ENCODE measurements around the gene MOB1A.
A peak's percentile ranks its signal among the peaks of the same experiment; 100 is the strongest.
"Not testable (repeated sequence)": the region's sequence is repeated elsewhere in the genome, so short reads cannot be mapped to it uniquely, and the experiment has no call there.

Gene MOB1A

DNA sequence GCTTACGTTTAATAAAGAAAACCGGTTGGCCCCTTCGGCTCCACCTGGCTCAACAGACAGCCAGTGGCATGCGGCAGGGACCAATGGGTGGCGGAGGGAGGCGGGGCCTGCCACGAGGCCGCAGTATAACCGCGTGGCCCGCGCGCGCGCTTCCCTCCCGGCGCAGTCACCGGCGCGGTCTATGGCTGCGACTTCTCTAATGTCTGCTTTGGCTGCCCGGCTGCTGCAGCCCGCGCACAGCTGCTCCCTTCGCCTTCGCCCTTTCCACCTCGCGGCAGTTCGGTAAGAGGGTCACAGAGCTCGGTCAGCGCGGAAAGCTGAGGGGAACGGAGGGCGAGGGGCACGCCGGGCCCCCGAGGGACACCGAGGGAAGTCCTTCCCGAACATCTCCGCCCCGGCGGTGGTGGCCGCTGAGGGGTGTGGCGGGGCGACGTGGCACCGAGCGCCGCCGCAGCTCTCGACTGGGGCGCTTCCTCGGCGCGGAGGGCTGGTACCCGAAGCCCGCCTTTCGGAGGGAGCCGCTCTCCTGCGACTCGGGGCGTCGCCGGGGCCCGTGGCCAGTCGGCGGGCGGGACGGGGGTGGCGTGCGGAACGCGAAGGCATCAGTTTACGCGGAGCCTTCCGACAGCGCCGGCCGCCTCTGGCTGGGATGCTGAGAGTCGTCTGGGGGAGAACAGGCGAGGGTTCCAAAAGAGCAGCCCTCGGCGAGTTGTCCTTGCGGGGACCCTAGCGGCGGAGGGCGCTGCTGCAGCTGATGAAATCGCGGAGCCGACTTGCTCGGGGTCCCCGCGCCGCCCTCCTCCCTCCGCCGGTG is 20.0 kb upstream of the MOB1A start, which contains the start of gene MTHFD2:
Gene MTHFD2 (plus strand): TSS at position 155 of the 814 bp plus-strand sequence. CDS start 27 bp downstream, at position 182.
- DNase-seq (ENCODE audit: low read depth in 2 of 2): peak; percentile 88 to 90

DNA sequence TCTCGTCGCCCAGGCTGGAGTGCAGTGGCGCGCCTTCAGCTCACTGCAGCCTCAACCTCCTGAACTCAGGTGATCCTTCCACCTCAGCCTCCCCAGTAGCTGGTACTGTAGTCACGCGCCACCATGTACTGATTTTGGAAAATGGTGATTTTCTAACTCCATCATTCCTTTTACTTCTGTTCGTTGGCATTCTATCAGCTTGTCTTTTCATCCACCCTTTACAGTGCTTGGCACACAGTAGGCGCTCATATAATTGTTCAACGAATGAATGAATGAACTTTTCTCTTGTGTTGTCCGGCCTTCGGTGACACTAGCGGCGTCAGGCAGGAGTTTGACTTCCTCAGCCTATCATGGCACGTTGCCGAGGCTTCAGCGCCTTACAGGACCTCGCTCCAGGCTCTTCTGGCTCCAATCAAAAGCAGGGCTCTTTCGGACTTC is 19.4 kb upstream of the MOB1A start:
- no peak for DNase-seq (ENCODE audit: low read depth in 2 of 2)

DNA sequence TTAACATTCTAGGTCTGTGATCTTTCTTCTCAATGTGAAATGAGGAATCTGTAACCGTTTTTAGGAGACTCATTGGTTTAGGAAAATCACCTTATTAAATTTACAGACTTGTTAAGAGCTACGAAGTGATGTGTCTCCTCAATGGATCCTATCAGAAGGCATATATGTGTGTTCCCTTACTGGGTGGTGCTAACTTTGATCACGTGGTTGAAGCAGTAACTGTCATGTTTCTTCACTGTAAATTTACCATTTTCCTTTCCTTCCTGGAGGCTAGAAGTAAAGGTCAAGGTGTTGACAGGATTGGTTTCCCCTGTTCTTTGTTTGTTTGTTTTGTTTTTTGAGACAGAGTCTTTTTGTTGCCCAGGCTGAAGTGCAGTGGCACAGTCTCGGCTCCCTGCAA is 18.4 kb upstream of the MOB1A start:
- DNase-seq (ENCODE audit: low read depth in 2 of 2): no peak

DNA sequence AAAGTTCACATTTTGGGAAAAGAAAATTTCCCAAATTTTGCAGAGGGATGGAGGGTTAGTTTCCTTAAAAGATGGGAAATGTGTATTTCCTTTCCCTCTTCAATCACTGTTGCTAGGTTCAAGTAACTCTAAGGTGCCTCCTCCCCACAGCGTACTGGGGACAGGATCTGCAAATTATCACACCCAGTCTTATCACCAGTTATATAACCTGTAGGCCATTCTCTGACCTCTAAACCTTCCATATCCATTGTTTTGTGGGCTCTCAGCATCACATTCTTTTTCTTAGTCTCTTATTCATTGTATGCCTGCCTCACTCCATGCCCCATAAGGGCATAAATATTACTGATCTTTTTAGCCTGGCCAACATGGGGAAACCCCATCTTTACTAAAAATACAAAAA is 16.1 kb upstream of the MOB1A start:
- no peak for DNase-seq (ENCODE audit: low read depth in 2 of 2)

DNA sequence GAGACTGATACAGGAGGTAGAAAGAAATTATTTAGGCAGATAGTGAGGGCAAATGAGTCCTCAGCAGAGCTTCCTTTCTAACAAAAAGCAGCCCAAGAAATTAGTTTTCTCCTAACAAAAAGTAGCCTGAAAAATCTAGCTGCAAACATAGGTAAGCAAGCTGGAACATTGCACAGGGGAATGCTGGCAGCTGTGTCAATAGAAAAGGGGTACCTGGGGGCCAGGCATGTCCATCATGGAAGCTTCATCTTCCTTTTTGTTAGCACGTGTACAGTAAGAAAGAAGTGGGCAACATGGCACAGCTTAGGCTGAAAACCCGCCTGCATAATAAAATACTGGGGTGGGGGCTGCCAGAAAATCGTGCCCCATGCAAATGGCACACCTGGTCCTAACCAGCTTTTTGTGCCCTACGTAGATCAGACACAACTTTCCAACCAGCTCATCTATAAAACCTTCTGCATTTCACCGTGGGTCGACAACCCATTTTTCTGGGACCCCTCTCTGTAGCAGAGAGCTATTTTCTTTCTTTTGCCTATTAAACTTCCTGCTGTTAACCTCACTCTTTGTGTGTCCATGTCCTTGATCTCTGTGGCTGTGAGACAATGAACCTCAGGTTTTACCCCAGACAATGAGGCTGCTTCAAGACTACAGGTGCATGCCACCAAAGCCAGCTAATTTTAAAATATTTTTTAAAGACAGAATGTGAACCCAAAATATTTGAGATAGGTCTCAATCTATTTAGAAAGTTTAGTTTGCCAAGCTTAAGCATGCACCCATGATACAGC is 13.1 kb upstream of the MOB1A start:
- DNase-seq (ENCODE audit: low read depth in 2 of 2): no peak

DNA sequence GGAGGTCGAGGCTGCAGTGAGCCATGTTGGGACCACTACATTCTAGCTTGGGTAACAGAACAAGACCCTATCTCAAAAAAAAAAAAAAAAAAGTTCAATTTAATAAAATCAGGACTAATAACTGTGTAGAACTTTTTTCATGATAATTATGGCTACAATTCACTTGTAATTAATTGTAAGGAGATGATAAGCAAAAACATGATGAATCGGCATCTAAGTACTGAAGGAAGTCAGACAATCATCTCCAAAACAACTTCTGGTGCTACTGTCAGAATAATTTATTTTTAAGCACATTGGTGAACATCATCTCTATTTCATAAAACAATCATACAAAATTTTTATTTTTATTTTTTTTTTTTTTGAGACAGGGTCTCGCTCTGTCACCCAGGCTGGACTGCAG is 10.0 kb upstream of the MOB1A start:
- DNase-seq (ENCODE audit: low read depth in 2 of 2): no peak

DNA sequence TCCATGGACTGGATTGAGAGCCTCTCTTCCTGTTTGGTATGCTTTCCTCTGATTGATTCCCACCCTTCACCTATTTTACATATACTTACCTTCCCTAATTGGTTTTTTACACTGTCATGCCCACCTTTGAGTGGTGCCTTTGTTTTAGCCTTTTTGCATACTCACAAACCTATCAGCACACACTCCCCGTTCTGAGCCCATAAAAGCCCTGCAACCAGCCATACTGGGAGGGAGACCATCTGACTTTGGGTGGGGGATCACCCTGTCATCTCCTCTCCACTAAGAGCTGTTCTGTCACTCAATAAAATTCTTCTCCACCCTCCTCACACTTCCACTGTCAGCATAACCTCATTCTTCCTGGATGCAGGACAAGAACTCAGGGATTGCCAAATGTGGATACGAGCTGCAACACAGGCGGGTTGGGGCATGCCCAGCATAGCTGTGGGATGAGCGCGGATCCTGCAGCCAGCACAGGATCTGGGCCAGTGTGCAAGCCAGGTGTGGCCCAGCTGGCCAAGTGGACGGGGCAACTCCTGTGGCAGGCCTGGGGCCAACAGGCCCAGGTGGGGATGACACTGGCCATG is 9.4 kb upstream of the MOB1A start:
- no peak for DNase-seq (ENCODE audit: low read depth in 2 of 2)

DNA sequence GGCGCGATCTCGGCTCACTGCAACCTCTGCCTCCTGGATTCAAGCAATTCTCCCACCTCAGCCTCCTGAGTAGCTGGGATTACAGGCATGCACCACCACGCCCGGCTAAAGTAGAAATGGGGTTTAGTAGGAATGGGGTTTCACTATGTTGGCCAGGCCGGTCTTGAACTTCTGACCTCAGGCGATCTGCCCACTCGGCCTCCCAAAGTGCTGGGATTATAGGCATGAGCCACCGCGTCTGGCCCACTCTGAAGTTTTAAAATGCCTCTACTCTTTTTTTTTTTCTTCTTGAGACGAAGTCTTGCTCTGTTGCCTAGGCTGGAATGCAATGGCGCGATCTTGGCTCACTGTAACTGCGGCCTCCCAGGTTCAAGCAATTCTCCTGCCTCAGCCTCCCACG is 8.0 kb upstream of the MOB1A start:
- not testable (repeated sequence) for DNase-seq (ENCODE audit: low read depth in 2 of 2)

DNA sequence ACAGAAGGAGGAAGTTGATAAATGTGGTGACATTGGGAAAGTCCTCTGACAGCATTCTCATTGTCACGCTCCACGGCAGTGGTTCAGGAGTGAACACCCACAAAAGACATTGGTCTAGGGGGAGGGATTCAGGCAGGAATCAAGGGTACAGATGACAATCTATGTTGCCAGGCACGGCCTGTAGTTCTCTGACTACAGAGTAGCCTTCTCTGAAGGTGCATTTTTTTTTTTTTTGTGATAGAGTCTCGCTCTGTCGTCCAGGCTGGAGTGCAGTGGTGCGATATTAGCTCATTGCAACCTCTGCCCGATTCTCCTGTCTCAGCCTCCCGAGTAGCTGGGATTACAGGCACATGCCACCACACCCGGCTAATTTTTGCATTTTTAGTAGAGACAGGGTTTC is 7.4 kb upstream of the MOB1A start:
- DNase-seq (ENCODE audit: low read depth in 2 of 2): no peak

DNA sequence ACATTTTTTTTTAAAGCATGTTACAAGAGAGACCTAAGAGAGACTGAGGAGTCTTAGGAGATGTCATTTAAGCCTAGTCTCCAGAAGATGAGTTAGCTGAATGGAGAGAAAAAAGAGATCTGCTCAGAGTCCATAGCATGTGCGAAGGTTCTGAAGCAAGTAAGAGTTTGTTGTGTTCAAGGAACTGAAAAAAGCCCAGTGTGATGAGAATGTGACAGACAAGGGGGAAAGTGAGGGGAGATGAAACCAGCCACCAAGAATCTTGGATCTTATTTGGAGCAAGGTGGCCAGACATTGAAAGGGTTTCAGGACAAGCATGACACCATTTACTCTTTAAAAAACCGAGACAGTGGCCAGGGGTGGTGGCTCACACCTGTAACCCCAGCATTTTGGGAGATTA is 5.2 kb upstream of the MOB1A start:
- DNase-seq (ENCODE audit: low read depth in 2 of 2): no peak

DNA sequence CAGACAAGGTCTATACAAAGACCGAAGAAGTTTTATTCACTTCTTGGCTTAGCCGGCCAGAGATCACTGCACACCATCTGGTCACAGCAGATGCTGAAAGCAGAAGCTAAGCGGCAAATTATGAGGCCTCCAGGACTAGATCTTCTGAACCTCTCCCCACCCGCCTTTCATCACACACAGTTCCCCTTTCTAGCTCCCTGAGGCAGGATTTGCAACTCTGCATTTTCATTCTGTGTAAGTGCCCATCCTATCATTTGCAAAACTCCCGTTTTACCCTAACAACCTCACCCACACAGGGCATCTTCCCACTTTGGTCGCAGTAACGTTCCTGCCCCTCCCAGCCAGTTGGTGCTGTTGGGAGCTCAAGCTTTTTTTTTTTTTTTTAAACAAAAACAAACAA is 3.1 kb upstream of the MOB1A start:
- no peak for DNase-seq (ENCODE audit: low read depth in 2 of 2)

DNA sequence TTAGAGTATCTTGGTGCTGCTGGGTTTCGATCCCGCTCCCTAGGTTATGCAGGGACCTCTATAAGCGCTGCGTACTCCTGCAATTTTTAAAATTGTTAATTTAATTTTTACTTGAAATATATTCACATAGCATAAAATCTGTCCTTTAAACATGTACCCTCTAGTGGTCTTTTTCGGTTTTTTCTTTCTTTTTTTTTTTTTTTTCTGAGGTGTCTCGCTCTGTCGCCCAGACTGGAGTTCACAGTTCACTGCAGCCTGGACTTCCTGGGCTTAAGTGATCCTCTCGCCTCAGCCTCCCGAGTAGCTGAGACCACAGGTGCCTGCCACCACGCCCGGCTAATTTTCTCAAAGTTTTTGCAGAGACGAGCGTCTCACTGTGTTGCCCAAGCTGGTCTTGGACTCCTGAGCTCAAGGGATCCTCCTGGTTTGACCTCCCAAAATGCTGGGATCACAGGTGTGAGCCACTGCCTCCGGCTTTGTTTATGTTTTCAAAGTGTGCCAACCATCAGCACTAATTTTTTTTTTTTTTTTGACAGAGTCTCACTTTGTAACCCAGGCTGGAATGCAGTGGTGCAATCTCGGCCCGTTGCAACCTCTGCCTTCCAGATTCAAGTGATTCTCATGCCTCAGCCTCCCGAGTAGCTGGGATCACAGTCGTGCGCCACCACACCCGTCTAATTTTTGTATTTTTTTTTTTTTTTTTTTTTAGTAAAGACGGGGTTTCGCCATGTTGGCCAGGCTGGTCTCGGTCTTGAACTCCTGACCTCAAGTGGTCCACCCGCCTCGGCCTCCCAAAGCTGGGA is 585 bp upstream of the MOB1A start:
- DNase-seq (ENCODE audit: low read depth in 2 of 2): no peak

DNA sequence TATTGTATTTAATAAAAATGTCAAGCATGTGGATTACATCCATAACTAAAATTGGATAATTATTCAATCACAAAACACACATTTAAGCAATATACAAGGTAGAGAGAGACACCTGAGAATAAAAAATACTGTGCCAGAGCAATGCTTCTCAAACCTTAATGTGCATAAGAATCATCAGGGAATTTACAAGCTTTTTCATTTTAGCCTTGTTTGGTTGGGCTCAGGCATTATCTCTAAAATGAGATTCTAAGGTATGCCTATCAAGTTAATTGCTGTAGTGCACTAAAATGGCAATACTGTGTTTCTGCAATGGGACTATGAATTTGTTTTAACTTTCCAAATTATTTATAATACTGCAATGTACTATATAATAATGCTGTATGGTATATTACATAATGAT is 983 bp downstream of the MOB1A start:
- DNase-seq (ENCODE audit: low read depth in 2 of 2): no peak

DNA sequence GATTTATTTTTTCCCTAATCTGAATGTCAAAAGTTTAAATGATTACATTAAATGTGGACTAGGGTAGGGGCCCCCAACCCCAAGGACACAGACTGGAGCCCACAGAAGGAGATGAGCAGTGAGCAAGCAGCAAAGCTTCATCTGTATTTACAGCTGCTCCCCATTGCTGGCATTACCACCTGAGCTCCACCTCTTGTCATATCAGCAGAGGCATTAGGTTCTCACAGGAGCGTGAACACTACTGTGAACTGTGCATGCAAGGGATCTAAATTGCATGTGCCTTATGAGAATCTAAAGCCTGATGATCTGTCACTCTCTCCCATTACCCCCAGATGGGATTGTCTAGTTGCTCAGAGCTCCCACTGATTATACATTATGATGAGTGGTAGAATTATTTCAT is 3.8 kb downstream of the MOB1A start:
- DNase-seq (ENCODE audit: low read depth in 2 of 2): no peak

DNA sequence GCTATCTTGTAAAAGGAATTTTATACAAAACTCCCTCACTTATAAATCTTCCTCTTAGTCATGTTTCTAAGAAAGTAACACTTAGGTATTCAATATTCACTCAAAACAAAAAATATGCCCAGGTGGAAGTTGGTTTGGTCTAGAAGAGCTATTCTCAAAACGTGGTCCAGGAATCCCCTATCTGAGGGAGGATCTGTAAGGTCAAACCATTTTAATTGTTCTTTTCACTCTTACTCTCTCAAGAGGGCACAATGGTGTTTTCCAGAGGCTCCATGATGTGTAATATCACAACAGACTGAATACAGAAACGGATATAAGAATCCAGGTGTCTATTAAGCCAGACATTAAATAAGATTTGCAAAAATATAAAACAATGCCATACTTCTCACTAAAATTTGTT is 9.9 kb downstream of the MOB1A start:
- DNase-seq (ENCODE audit: low read depth in 2 of 2): no peak

DNA sequence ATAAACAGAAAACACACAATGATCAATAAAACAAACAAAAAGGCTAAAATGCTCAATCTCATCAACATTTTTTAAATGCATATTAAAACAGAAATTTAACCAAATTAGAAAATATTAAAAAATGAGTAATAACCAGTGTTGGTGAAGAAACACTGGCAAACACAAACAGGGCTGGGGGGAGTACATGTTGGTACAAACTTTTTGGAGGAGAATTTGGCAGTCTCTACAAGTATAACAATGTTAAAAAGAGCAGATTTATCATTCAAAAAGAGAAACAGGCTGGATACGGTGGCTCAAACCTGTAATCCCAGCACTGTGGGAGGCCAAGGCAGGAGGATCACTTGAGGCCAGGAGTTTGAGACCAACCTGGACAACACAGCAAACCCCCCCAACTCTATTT is 13.9 kb downstream of the MOB1A start:
- no peak for DNase-seq (ENCODE audit: low read depth in 2 of 2)

DNA sequence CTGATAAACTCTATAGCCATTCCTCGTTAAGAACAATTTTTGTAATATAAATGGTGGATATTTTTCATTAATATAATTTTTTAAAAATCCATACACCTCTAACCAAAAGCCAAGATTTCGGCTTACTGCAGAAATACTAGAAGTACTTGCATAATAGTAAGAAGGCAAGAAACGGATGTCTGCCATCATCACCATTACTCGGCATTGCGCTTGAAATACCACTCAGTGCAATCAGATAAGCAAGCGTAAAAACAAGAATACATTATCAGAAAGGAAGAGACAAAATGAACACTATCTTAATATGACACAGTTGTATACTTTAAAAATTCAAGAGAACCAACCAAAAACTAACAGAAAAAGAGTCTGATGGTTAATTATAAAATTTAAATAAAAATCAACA is 15.7 kb downstream of the MOB1A start:
- DNase-seq (ENCODE audit: low read depth in 2 of 2): no peak

DNA sequence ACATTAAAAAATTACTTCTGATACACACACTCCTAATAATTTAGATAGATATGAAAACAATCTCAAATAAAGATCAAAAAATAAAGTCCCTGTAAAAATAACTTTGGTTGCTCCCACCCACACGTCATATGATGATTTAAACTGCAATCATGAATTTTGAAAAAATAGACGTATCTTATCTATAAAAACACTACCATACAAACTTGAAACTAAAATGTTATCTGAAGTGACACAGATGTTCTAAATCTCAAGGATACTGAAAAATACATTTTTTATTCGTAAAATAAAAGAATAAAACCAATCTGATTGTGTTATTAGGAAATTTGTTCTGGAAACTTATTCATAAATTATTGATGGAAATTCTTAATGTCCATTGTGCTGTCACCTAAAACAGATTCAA is 22.8 kb downstream of the MOB1A start:
- no peak for DNase-seq (ENCODE audit: low read depth in 2 of 2)

DNA sequence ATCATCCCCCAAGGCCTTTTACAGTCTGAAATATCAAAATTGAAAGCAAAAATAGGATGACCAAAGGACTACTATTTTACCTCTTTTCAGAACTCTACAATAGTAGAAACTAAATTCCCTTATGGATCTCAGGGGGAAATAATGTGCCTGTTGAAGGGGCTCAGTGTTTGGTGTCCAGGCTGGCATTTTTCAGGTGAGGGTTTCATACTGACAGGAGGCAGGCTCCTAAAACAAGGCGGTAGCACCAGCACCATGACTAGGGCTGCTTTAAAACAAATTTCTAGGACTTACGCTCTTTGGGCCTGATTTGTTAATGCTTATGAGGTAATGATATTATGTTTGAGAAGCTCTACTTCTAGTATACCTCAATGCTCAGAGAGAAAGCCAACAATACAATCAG is 25.7 kb downstream of the MOB1A start:
- no peak for DNase-seq (ENCODE audit: low read depth in 2 of 2)

DNA sequence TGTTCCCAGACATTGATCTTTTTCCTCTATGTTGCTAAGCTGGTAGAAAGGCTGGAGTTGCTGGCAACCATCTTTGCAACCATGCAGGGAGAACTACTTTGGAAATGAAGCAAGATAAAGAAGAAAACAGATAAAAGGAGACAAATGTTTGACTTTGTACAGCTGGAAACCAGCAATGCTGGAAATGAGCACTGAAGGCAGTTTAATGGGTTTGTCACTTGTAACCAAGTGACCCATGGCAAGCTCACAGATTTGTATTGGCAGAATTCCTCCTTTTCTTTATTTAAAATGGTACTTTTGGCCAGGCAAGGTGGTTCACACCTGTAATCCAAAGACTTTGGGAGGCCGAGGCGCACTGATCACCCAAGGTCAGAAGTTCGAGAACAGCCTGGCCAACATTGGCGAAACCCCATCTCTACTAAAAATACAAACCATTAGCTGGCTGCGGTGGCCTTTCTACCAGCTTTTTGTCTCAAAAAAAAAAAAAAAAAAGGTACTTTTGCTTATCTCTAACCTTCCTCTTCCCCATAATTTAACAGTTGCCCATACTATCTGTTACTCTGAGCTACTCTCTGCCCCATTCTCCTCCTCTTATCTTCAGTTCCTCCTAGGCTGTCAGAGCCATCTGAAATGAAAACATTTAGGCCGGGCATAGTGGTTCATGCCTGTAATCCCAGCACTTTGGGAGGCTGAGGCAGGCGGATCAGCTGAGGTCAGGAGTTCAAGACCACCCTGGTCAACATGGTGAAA is 28.9 kb downstream of the MOB1A start:
- DNase-seq (ENCODE audit: low read depth in 2 of 2): no peak

DNA sequence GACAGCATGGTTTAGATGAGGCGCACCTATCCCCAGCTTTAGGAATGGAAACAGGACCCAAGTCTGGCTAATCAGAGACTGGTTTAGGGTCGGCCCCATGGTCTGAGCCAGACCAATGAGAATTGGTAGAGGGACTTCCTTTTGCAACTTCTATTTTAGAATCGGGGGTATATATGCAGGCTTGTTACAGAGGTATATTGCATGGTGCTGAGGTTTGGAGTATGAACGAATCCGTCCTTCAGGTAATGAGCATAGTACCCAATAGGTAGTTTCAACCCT is 29.5 kb downstream of the MOB1A start:
- DNase-seq (ENCODE audit: low read depth in 2 of 2): no peak
